Common myeloid progenitor, CD34-positive (primary cell): Measurements from ENCODE around the gene PDE4D.
A peak's percentile ranks its signal among the peaks of the same experiment; 100 is the strongest.

Experiments used
- CTCF ChIA-PET: fragments of 350-600 bp; sonication (Branson Sonifier 250); formaldehyde crosslinking; loops from one replicate; lab custom pipeline; 2021; ENCODE audit warnings: antibody characterized with exemption; lab: Charles Lee
- POLR2A ChIA-PET: fragments of 350-600 bp; sonication (Branson Sonifier 250); formaldehyde crosslinking; loops from one replicate; lab custom pipeline; 2021; ENCODE audit warnings: antibody characterized with exemption; lab: Charles Lee
- DNase-seq, 3 donors: peaks; one replicate each; pipeline versions ENCODE4 v3.0.0 to v3.0.0-alpha.2; 2013
- H3K27ac ChIP-seq, 2 experiments: 1 replicate in 1 of 2; 2 replicates in 1 of 2; pipeline ENCODE4 v1.7.0; 2013; ENCODE audit warnings: inconsistent platforms in 2 of 2, low read length in 2 of 2, mild to moderate bottlenecking in 2 of 2, low read depth in 1 of 2, moderate library complexity in 1 of 2; ENCODE audit not compliant: severe bottlenecking in 2 of 2, insufficient read depth in 1 of 2, poor library complexity in 1 of 2
- H3K27me3 ChIP-seq, 5 experiments: replicated peaks in 2 of 5; 1 replicate in 3 of 5; 2 replicates in 2 of 5; pipeline versions ENCODE4 v1.6.1 to v1.7.0; 2013; ENCODE audit warnings: low read length in 4 of 5, mild to moderate bottlenecking in 2 of 5, moderate library complexity in 2 of 5, inconsistent platforms in 1 of 5; ENCODE audit not compliant: insufficient read depth in 5 of 5, control insufficient read depth in 4 of 5
- H3K36me3 ChIP-seq, 4 experiments: 1 replicate in 2 of 4; 2 replicates in 2 of 4; pipeline versions ENCODE4 v1.6.1 to v1.7.0; 2013; ENCODE audit warnings: low read length in 3 of 4, control low read depth in 1 of 4, mild to moderate bottlenecking in 1 of 4; ENCODE audit not compliant: control insufficient read depth in 4 of 4, insufficient read depth in 4 of 4
- H3K4me1 ChIP-seq, 4 experiments: 1 replicate in 3 of 4; 2 replicates in 1 of 4; pipeline versions ENCODE4 v1.6.1 to v1.7.1; 2013; ENCODE audit warnings: low read length in 3 of 4, mild to moderate bottlenecking in 3 of 4, control low read depth in 1 of 4, inconsistent platforms in 1 of 4, moderate library complexity in 1 of 4; ENCODE audit not compliant: control insufficient read depth in 4 of 4, insufficient read depth in 4 of 4; ENCODE audit errors: control extremely low read depth in 1 of 4
- H3K4me3 ChIP-seq, 7 experiments: 1 replicate in 4 of 7; 2 replicates in 3 of 7; pipeline versions ENCODE4 v1.5.1 to v1.7.0; 2013; ENCODE audit warnings: mild to moderate bottlenecking in 7 of 7, low read length in 6 of 7, moderate library complexity in 6 of 7, inconsistent platforms in 2 of 7, low read depth in 2 of 7, control low read depth in 1 of 7; ENCODE audit not compliant: insufficient read depth in 4 of 7, control insufficient read depth in 1 of 7; ENCODE audit errors: extremely low read depth in 1 of 7
- H3K9me3 ChIP-seq, 5 experiments: 1 replicate in 4 of 5; 2 replicates in 1 of 5; pipeline versions ENCODE4 v1.6.1 to v1.7.1; 2013; ENCODE audit warnings: low read length in 4 of 5, mild to moderate bottlenecking in 2 of 5, inconsistent platforms in 1 of 5, low read depth in 1 of 5, moderate library complexity in 1 of 5; ENCODE audit not compliant: control insufficient read depth in 4 of 5, insufficient read depth in 2 of 5; ENCODE audit errors: control extremely low read depth in 1 of 5
- WGBS: methylation state at CpG from one replicate; pipeline ENCODE4 v1.1.5; 2013; ENCODE audit not compliant: insufficient coverage; 5-methylcytosine and 5-hydroxymethylcytosine counted together

The PDE4D gene

DNA sequence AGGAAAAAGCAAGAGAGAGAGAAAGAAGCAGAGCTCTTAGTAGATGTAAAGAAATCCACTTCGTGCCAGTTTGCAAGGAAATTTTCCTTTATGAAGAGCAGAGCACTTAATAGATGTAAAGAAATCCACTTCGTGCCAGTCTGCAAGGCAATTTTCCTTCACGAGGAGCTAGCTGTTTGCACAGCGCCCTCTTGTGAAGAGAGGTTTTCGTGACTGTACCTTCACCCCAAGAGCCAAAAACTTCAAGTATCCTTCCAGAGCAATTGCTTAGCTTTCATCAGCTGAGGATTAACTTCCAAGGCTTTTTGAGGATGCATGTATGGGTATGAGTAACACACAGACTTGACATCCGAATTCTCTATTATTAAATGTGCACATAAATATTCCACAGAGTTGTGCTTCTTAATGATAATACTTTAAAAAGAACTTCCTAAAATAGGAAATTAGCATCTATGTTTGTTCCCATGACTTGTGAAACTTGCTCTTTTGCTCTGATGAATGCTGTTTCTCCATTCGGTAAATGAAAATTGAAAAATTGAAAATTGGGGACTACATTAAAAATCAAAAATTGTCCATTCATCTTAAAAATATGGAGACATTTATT lies 525.6 kb downstream of the PDE4D start:
- Histone ChIP-seq H3K36me3 (no peaks in the 10 kb centered on the region), H3K9me3 (peaks cover 0 to 2% (median 0%) of the 10 kb centered on the region in 5 experiments), H3K27me3 (no peaks in the 10 kb centered on the region), H3K27ac (no peak overlapping the region), H3K4me1 (no peaks in the 10 kb centered on the region), H3K4me3 (peak overlapping the region in 1 of 7 experiments; percentile 36)
- POLR2A ChIA-PET = no interaction called here
- peak; percentile 47 to 77 (median 70) for DNase-seq
- CTCF ChIA-PET = interaction anchor here (0.9 to 6.5 kb wide), 13 partner anchors 8 to 180 kb away, joined by 3 to 44 read pairs (median 7); no protein-coding TSS in a partner anchor
- 0% methylated on average over 4 of the region's 7 CpGs for WGBS

DNA sequence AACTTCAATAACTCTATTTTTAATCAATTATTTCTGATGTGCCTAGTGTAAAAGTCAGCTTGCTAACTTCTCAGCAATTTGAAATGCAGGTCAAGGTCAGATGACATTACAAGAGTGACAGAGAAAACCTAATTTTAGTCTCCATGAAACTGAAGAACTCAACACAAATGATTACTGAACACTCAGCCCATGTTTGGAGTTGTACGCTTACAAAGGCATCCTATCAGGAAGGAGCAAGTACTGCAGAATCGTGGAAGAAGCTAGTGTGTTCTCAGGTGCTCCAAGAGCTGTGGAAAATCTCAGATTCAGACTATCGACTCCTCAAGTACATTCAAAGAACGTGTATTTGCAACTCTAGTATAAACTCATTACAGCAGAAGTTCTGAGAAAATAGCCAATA lies 526.7 kb downstream of the PDE4D start:
- Histone ChIP-seq H3K4me3 (no peak overlapping the region), H3K4me1 (no peaks in the 10 kb centered on the region), H3K36me3 (no peaks in the 10 kb centered on the region), H3K27me3 (no peaks in the 10 kb centered on the region), H3K9me3 (no peaks in the 10 kb centered on the region), H3K27ac (no peak overlapping the region)
- ChIA-PET POLR2A (no interaction called here), CTCF (interaction anchor here (0.7 to 6.5 kb wide), 10 partner anchors 11 to 178 kb away, joined by 3 to 44 read pairs (median 11); no protein-coding TSS in a partner anchor)
- DNase-seq = no peak
- WGBS = 96% methylated on average over 4 of the region's 4 CpGs

DNA sequence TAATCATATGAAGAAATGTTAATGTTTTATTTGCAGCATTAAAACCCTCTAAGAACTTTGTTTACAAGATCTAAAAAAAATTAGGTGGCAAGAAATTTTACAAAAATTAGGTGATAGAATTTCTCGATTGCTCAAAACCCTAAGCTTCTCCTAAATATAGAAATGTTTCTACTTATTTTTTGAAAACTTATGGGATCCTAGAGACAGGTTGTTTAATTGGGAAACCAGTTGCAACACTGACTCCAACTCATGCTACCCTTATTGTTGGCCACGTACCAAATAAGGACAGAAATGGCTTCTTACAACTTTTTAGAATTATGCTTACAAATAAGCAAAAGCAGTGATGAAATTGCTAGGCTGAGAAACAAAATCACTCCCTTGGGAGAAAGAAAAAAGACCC lies 531.1 kb downstream of the PDE4D start:
- no peak overlapping the region for H3K4me3 ChIP-seq
- ChIA-PET CTCF (interaction anchor here (1.6 kb wide), 1 partner anchor 174 kb away, joined by 5 read pairs; no protein-coding TSS in a partner anchor), POLR2A (no interaction called here)
- no CpG with 5 or more reads among the region's 2 CpGs for WGBS
- H3K36me3 ChIP-seq = no peaks in the 10 kb centered on the region
- no peaks in the 10 kb centered on the region for H3K4me1 ChIP-seq
- H3K27me3 ChIP-seq = no peaks in the 10 kb centered on the region
- DNase-seq = no peak
- no peaks in the 10 kb centered on the region for H3K9me3 ChIP-seq
- no peak overlapping the region for H3K27ac ChIP-seq

DNA sequence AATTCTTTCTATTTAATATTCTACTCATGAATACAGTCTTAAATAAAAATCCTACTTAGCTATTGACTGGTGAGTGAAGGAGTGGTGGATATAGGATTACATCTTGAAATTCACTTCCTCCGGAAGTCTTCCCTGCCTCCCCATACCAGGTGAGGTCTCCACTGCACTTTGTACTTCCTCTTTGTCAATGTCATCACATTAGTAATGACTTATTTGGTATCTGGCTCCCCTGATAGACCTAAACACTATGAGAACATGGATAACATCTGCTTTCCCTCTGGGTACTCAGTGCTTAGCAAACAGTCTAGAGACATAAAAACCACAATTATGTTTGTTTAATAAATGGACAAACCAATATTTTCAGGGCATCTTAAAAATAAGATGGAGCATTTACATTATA lies 532.1 kb downstream of the PDE4D start:
- no peak overlapping the region for H3K4me3 ChIP-seq
- H3K27ac ChIP-seq = no peak overlapping the region
- DNase-seq = peak in 1 of 3 donors; percentile 21
- WGBS = no CpG with 5 or more reads among the region's 1 CpG
- ChIA-PET CTCF (interaction anchor here (1.8 kb wide), 1 partner anchor 14 kb away, joined by 4 read pairs; no protein-coding TSS in a partner anchor), POLR2A (no interaction called here)
- no peaks in the 10 kb centered on the region for H3K9me3 ChIP-seq
- no peaks in the 10 kb centered on the region for H3K36me3 ChIP-seq
- no peaks in the 10 kb centered on the region for H3K27me3 ChIP-seq
- H3K4me1 ChIP-seq = no peaks in the 10 kb centered on the region

- peak in 1 of 3 donors; percentile 14 for DNase-seq
- ChIA-PET POLR2A (no interaction called here), CTCF (interaction anchor here (1.1 to 1.8 kb wide), 3 partner anchors 8 to 164 kb away, joined by 3 to 4 read pairs (median 4); no protein-coding TSS in a partner anchor)
- H3K36me3 ChIP-seq = no peaks in the 10 kb centered on the region
- no peak overlapping the region for H3K4me3 ChIP-seq
- no peaks in the 10 kb centered on the region for H3K4me1 ChIP-seq
- no peak overlapping the region for H3K27ac ChIP-seq
- WGBS = 91% methylated on average over 4 of the region's 7 CpGs
- H3K9me3 ChIP-seq = no peaks in the 10 kb centered on the region
- H3K27me3 ChIP-seq = no peaks in the 10 kb centered on the region
Observed at GRCh38 chr5:59360130-59360555, 533.4 kb downstream of the PDE4D start.

DNA sequence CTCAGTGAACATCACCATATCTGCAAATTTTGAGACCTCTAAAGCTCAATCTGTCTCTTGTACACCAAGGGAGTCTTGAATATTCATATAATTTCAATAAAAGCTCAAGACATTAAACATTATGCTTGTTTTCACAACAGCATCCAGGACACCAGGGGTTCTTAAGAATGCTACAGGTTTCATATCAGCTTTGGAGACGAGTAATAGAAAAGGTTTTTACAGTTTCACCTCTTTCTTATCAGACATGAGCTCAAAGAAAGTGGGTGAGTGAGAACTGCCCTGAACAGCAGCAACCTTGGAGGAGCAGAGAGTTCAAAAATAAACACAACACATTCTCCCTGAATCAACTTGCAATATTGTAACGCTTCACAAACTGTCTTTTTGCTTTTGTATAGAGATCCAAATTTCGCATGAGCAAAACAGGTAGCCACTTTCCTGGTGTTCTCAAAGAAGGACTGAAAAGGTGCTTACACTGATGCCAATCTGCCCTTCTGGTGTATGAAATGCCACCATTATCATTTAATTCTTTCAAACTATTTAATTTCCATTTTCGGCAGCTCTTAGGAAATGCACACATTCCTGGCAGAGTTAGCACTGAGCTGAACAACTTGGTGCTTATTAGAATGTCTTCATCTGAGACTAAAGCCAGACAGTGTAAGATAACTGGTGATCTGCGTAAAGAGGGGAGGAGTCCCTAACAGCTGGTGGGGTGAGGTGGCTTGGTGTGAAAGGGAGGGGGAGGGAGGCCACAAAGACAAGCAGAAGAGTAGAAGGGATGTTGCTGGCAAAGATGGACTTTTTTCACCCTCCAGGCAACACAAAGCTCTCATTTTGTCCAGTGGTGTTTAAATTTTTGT lies 535.3 kb downstream of the PDE4D start:
- CTCF ChIA-PET = interaction anchor here (0.6 to 5.9 kb wide), 5 partner anchors 8 to 170 kb away, joined by 3 to 44 read pairs (median 4); no protein-coding TSS in a partner anchor
- Histone ChIP-seq H3K27ac (no peak overlapping the region), H3K9me3 (no peaks in the 10 kb centered on the region), H3K36me3 (no peaks in the 10 kb centered on the region), H3K27me3 (no peaks in the 10 kb centered on the region), H3K4me1 (no peaks in the 10 kb centered on the region), H3K4me3 (no peak overlapping the region)
- peak in 1 of 3 donors; percentile 18 for DNase-seq
- 89% methylated on average over 3 of the region's 5 CpGs for WGBS
- POLR2A ChIA-PET = no interaction called here
